22Rv1 (cell line): ENCODE measurements around the gene STAP1.

ENCODE experiments used
- CTCF ChIP-seq: fragments of 450-650 bp; IDR thresholded peaks from 2 replicates; pipeline ENCODE4 v1.5.1; 2017; ENCODE audit warnings: mild to moderate bottlenecking
- ZFX ChIP-seq: fragments of 450-650 bp; IDR thresholded peaks from 2 replicates; pipeline ENCODE4 v1.6.1; 2017; ENCODE audit warnings: antibody characterized with exemption, borderline replicate concordance

GRCh38 chr4:67575232-67576058, 16.9 kb downstream of the STAP1 start:
- no peak for TF ChIP-seq CTCF
- no peak for TF ChIP-seq ZFX
